HepG2 (cell line): ENCODE measurements around the gene PGAP3. TPM values are rescaled to one million over a fixed set of nuclear protein-coding genes. Genes with fewer than 3 reads are reported as not detected.
A peak's percentile ranks its signal among the peaks of the same experiment; 100 is the strongest.

ENCODE experiments used
- BRCA1 ChIP-seq: sonication (generic); formaldehyde crosslinking; IDR thresholded peaks from 2 replicates; pipeline ENCODE4 v1.4.0; 2020; ENCODE audit warnings: missing genetic modification reagents
- CEBPB ChIP-seq: IDR thresholded peaks from 2 replicates; pipeline ENCODE4 v1.6.1; 2011; ENCODE audit warnings: low read depth, low read length, improper control_type of control experiment, borderline replicate concordance
- CHD2 ChIP-seq: IDR thresholded peaks from 2 replicates; pipeline ENCODE4 v1.6.1; 2011; ENCODE audit warnings: low read depth, low read length, improper control_type of control experiment
- ERF ChIP-seq: IDR thresholded peaks from 2 replicates; pipeline ENCODE4 v1.6.1; 2018; ENCODE audit warnings: missing biosample characterization, missing genetic modification reagents
- FIP1L1 ChIP-seq: fragments of 200-400 bp; formaldehyde crosslinking; IDR thresholded peaks from 2 replicates; pipeline ENCODE4 v1.6.1; 2018; ENCODE audit warnings: low read depth, mild to moderate bottlenecking, low read length, moderate library complexity, borderline replicate concordance; ENCODE audit not compliant: insufficient read depth
- FOSL2 ChIP-seq: sonication (generic); formaldehyde crosslinking; IDR thresholded peaks from 2 replicates; pipeline ENCODE4 v1.4.0; 2020; ENCODE audit warnings: missing genetic modification reagents
- HOXD1 ChIP-seq: sonication (generic); formaldehyde crosslinking; IDR thresholded peaks from 2 replicates; pipeline ENCODE4 v1.5.0; 2020; ENCODE audit warnings: missing genetic modification reagents
- MED8 ChIP-seq: sonication (generic); formaldehyde crosslinking; IDR thresholded peaks from 2 replicates; pipeline ENCODE4 v1.8.1; 2023; ENCODE audit warnings: mild to moderate bottlenecking, missing genetic modification reagents; ENCODE audit not compliant: insufficient replicate concordance
- MIXL1 ChIP-seq: IDR thresholded peaks from 2 replicates; pipeline ENCODE4 v1.6.1; 2016
- NFKBIZ ChIP-seq: IDR thresholded peaks from 2 replicates; pipeline ENCODE4 v1.6.1; 2018; ENCODE audit warnings: missing genetic modification reagents, missing compliant biosample characterization
- REXO4 ChIP-seq: sonication (generic); formaldehyde crosslinking; IDR thresholded peaks from 2 replicates; pipeline ENCODE4 v1.8.0; 2022; ENCODE audit warnings: missing genetic modification reagents, mild to moderate bottlenecking, borderline replicate concordance
- SKI ChIP-seq: fragments of 450-650 bp; IDR thresholded peaks from one replicate; pipeline ENCODE4 v1.6.1; 2018; ENCODE audit warnings: mild to moderate bottlenecking; ENCODE audit not compliant: partially characterized antibody
- SP4 ChIP-seq: sonication (generic); formaldehyde crosslinking; IDR thresholded peaks from 2 replicates; pipeline ENCODE4 v1.8.1; 2023; ENCODE audit warnings: mild to moderate bottlenecking, missing genetic modification reagents
- TGIF2 ChIP-seq: IDR thresholded peaks from 2 replicates; pipeline ENCODE4 v1.6.1; 2016; ENCODE audit warnings: control low read depth, missing compliant biosample characterization
- THAP7 ChIP-seq: sonication (generic); formaldehyde crosslinking; IDR thresholded peaks from 2 replicates; pipeline ENCODE4 v1.8.1; 2023; ENCODE audit warnings: mild to moderate bottlenecking, missing genetic modification reagents
- ZBTB7B ChIP-seq: sonication (generic); formaldehyde crosslinking; IDR thresholded peaks from 2 replicates; pipeline ENCODE4 v1.4.0; 2020; ENCODE audit warnings: missing genetic modification reagents
- ZBTB8A ChIP-seq: sonication (generic); formaldehyde crosslinking; IDR thresholded peaks from 2 replicates; pipeline ENCODE4 v1.4.0; 2020; ENCODE audit warnings: mild to moderate bottlenecking, low read depth, missing genetic modification reagents, borderline replicate concordance
- ZNF274 ChIP-seq: sonication (generic); formaldehyde crosslinking; IDR thresholded peaks from 2 replicates; pipeline ENCODE4 v1.5.1; 2020; ENCODE audit warnings: mild to moderate bottlenecking, missing genetic modification reagents
- ZNF317 ChIP-seq: sonication (generic); formaldehyde crosslinking; IDR thresholded peaks from 2 replicates; pipeline ENCODE4 v1.5.0; 2020; ENCODE audit warnings: mild to moderate bottlenecking, missing genetic modification reagents
- ZNF556 ChIP-seq: sonication (generic); formaldehyde crosslinking; IDR thresholded peaks from 2 replicates; pipeline ENCODE4 v1.4.0; 2020; ENCODE audit warnings: mild to moderate bottlenecking, missing genetic modification reagents, borderline replicate concordance
- ZNF569 ChIP-seq: sonication (generic); formaldehyde crosslinking; IDR thresholded peaks from 2 replicates; pipeline ENCODE4 v1.5.0; 2020; ENCODE audit warnings: mild to moderate bottlenecking, missing genetic modification reagents, moderate library complexity, borderline replicate concordance
- ZNF607 ChIP-seq: sonication (generic); formaldehyde crosslinking; IDR thresholded peaks from 2 replicates; pipeline ENCODE4 v1.5.1; 2020; ENCODE audit warnings: missing genetic modification reagents, mild to moderate bottlenecking, borderline replicate concordance
- ZNF644 ChIP-seq: IDR thresholded peaks from 2 replicates; pipeline ENCODE4 v1.6.1; 2016; ENCODE audit warnings: low read depth
- polyA plus RNA-seq, 8 experiments: library from polyadenylated mRNA; depleted of rRNA in 3 of 8; stranded (reverse) in 7 of 8; unstranded in 1 of 8; fragments of >200 nt; fragmentation: Illumina TruSeq in 4 of 8; extraction: Trizol in 4 of 8; gene quantifications; 2 replicates each; pipeline versions ENCODE4 v1.2.1 to v1.2.3, GENCODE V29; 2011 to 2016; ENCODE audit warnings: low read depth in 4 of 8, missing spikeins in 1 of 8, mixed read lengths in 1 of 8; ENCODE audit not compliant: insufficient read depth in 1 of 8
- total RNA-seq, 5 experiments: library from RNA; depleted of rRNA; stranded (reverse); fragments of >200 nt; fragmentation: Illumina TruSeq; extraction: Trizol; gene quantifications; 2 replicates each; pipeline ENCODE4 v1.2.3, GENCODE V29; 2016; ENCODE audit warnings: low read depth in 1 of 5
- TF ChIP-seq, protein P1 (sequence below): sonication (generic); formaldehyde crosslinking; IDR thresholded peaks from 2 replicates; pipeline ENCODE4 v1.8.0; 2022; ENCODE audit warnings: mild to moderate bottlenecking, missing genetic modification reagents, borderline replicate concordance
- TF ChIP-seq, protein P2 (sequence below): sonication (generic); formaldehyde crosslinking; IDR thresholded peaks from 2 replicates; pipeline ENCODE4 v1.5.0; 2020; ENCODE audit warnings: mild to moderate bottlenecking, missing genetic modification reagents, moderate library complexity

Gene PGAP3
- total and polyA plus RNA-seq, 2 of the 13 experiments (the other 11 are each of a cell fraction or from before 2014, with no cell fraction given): 11.9 to 14.6 TPM

GRCh38 chr17:39702901-39703893, 15.3 kb upstream of the PGAP3 start (continued):
- TF ChIP-seq, protein P1, sequence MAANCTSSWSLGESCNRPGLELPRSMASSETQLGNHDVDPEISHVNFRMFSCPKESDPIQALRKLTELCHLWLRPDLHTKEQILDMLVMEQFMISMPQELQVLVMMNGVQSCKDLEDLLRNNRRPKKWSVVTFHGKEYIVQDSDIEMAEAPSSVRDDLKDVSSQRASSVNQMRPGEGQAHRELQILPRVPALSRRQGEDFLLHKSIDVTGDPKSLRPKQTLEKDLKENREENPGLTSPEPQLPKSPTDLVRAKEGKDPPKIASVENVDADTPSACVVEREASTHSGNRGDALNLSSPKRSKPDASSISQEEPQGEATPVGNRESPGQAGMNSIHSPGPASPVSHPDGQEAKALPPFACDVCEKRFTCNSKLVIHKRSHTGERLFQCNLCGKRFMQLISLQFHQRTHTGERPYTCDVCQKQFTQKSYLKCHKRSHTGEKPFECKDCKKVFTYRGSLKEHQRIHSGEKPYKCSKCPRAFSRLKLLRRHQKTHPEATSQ (CRISPR knock-in tag): 0 out of 2 replicates have a peak, but pooled peaks have one; percentile 61
- TF ChIP-seq CHD2 (0 out of 2 replicates have a peak, but pooled peaks have one; percentile 21), ZNF644 (0 out of 2 replicates have a peak, but pooled peaks have one; percentile 32), TGIF2 (CRISPR knock-in tag) (0 out of 2 replicates have a peak, but pooled peaks have one; percentile 55), ZNF569 (CRISPR knock-in tag) (0 out of 2 replicates have a peak, but pooled peaks have one; percentile 41), ZNF607 (CRISPR knock-in tag) (peak; percentile 86; the same call in 1 of the 2 replicates), REXO4 (no peak), SKI (peak; percentile 30), ZNF556 (CRISPR knock-in tag) (peak; percentile 88; the same call in 1 of the 2 replicates), BRCA1 (CRISPR knock-in tag) (no peak; the same call in 1 of the 2 replicates), FOSL2 (CRISPR knock-in tag) (peak; percentile 70), ZBTB8A (CRISPR knock-in tag) (0 out of 2 replicates have a peak, but pooled peaks have one; percentile 47), CEBPB (peak; percentile 91), ZNF317 (CRISPR knock-in tag) (0 out of 2 replicates have a peak, but pooled peaks have one; percentile 38), THAP7 (CRISPR knock-in tag) (peak; percentile 66; the same call in 1 of the 2 replicates), HOXD1 (CRISPR knock-in tag) (peak; percentile 21; the same call in 1 of the 2 replicates), ERF (CRISPR knock-in tag) (peak; percentile 59; the same call in 1 of the 2 replicates), MIXL1 (CRISPR knock-in tag) (peak; percentile 68; the same call in 1 of the 2 replicates), ZNF274 (CRISPR knock-in tag) (peak; percentile 40), MED8 (CRISPR knock-in tag) (no peak), ZBTB7B (CRISPR knock-in tag) (peak; percentile 87; the same call in 1 of the 2 replicates), FIP1L1 (no peak), NFKBIZ (CRISPR knock-in tag) (0 out of 2 replicates have a peak, but pooled peaks have one; percentile 24), SP4 (CRISPR knock-in tag) (peak; percentile 24; the same call in 1 of the 2 replicates)
- TF ChIP-seq, protein P2, sequence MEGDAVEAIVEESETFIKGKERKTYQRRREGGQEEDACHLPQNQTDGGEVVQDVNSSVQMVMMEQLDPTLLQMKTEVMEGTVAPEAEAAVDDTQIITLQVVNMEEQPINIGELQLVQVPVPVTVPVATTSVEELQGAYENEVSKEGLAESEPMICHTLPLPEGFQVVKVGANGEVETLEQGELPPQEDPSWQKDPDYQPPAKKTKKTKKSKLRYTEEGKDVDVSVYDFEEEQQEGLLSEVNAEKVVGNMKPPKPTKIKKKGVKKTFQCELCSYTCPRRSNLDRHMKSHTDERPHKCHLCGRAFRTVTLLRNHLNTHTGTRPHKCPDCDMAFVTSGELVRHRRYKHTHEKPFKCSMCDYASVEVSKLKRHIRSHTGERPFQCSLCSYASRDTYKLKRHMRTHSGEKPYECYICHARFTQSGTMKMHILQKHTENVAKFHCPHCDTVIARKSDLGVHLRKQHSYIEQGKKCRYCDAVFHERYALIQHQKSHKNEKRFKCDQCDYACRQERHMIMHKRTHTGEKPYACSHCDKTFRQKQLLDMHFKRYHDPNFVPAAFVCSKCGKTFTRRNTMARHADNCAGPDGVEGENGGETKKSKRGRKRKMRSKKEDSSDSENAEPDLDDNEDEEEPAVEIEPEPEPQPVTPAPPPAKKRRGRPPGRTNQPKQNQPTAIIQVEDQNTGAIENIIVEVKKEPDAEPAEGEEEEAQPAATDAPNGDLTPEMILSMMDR (CRISPR knock-in tag): peak; percentile 44
